GM23248 (cell line): ENCODE results near the gene ARHGAP8. TPM values are rescaled to one million over a fixed set of nuclear protein-coding genes. Genes with fewer than 3 reads are reported as not detected.

Source experiments
- DNase-seq: peaks from one replicate; pipeline ENCODE4 v3.0.0-alpha.2; 2015
- H2AFZ ChIP-seq: fragments of 200-600 bp; sonication (generic); 2 replicates; pipeline ENCODE4 v1.6.1; 2016; ENCODE audit warnings: antibody characterized with exemption
- H3F3A ChIP-seq: fragments of 200-600 bp; sonication (generic); 2 replicates; pipeline ENCODE4 v1.6.1; 2016; ENCODE audit warnings: mild to moderate bottlenecking, antibody characterized with exemption, mixed run types; ENCODE audit not compliant: insufficient read depth
- H3K27ac ChIP-seq: fragments of 200-600 bp; sonication (generic); 2 replicates; pipeline ENCODE4 v1.5.1; 2016; ENCODE audit warnings: mild to moderate bottlenecking
- H3K27me3 ChIP-seq: fragments of 200-600 bp; sonication (generic); replicated peaks from 2 replicates; pipeline ENCODE4 v1.6.1; 2016; ENCODE audit warnings: mild to moderate bottlenecking; ENCODE audit not compliant: insufficient read depth
- H3K36me3 ChIP-seq: fragments of 200-600 bp; sonication (generic); 2 replicates; pipeline ENCODE4 v1.6.1; 2016; ENCODE audit warnings: low read depth, mild to moderate bottlenecking
- H3K4me1 ChIP-seq: fragments of 200-600 bp; sonication (generic); 2 replicates; pipeline ENCODE4 v1.6.1; 2016; ENCODE audit warnings: mild to moderate bottlenecking; ENCODE audit not compliant: insufficient read depth
- H3K4me2 ChIP-seq: fragments of 200-600 bp; sonication (generic); one replicate; pipeline ENCODE4 v1.6.1; 2016; ENCODE audit warnings: mild to moderate bottlenecking; ENCODE audit not compliant: unreplicated experiment
- H3K4me3 ChIP-seq: fragments of 200-600 bp; sonication (generic); 2 replicates; pipeline ENCODE4 v1.5.1; 2016; ENCODE audit warnings: mild to moderate bottlenecking
- H3K79me2 ChIP-seq: fragments of 200-600 bp; sonication (generic); 2 replicates; pipeline ENCODE4 v1.6.1; 2016; ENCODE audit warnings: mild to moderate bottlenecking; ENCODE audit not compliant: insufficient read depth
- H3K9ac ChIP-seq: fragments of 200-600 bp; sonication (generic); 2 replicates; pipeline ENCODE4 v1.6.1; 2016; ENCODE audit warnings: mild to moderate bottlenecking
- H3K9me2 ChIP-seq: fragments of 200-600 bp; sonication (generic); 2 replicates; pipeline ENCODE4 v1.6.1; 2016; ENCODE audit warnings: mixed run types, mild to moderate bottlenecking, moderate library complexity; ENCODE audit not compliant: insufficient read depth
- H3K9me3 ChIP-seq: fragments of 200-600 bp; sonication (generic); one replicate; pipeline ENCODE4 v1.6.1; 2017; ENCODE audit warnings: low read depth
- H4K20me1 ChIP-seq: fragments of 200-600 bp; sonication (generic); 2 replicates; pipeline ENCODE4 v1.6.0; 2016; ENCODE audit not compliant: insufficient read depth
- EZH2 ChIP-seq: fragments of 200-600 bp; sonication (generic); IDR thresholded peaks from 2 replicates; pipeline ENCODE4 v1.6.1; 2018; ENCODE audit warnings: antibody characterized with exemption, mild to moderate bottlenecking; ENCODE audit not compliant: insufficient read depth, poor library complexity, severe bottlenecking
- EZH2phosphoT487 ChIP-seq: fragments of 200-600 bp; sonication (generic); IDR thresholded peaks from 2 replicates; pipeline ENCODE4 v1.6.1; 2018; ENCODE audit warnings: antibody characterized with exemption, moderate library complexity, mild to moderate bottlenecking, low read depth; ENCODE audit not compliant: insufficient read depth
- WGBS, 2 experiments: methylation state at CpG; one replicate each; pipeline ENCODE4 v1.1.6; 2015 to 2017; ENCODE audit warnings: low lambda C conversion rate in 2 of 2, low coverage in 1 of 2; ENCODE audit errors: missing lambda C conversion rate in 2 of 2; 5-methylcytosine and 5-hydroxymethylcytosine counted together
- in situ Hi-C: fragments of 300-500 bp; cut with MboI; formaldehyde crosslinking; loops from 2 replicates; pipeline ENCODE4 v1.15.0; 2020
- polyA plus RNA-seq: library from polyadenylated mRNA; unstranded; fragments of >200 nt; fragmentation: Nextera tagmentation; extraction: Ambion mirVana; gene quantifications from 2 replicates; pipeline ENCODE4 v1.2.1, GENCODE V29; 2016
- total RNA-seq: library from RNA; depleted of rRNA; stranded (reverse); fragments of >200 nt; shearing (Covaris generic); gene quantifications from 2 replicates; pipeline ENCODE4 v1.2.3, GENCODE V29; 2014

ARHGAP8 gene
- total and polyA plus RNA-seq, 2 experiments from 2014 or later = 0.54 TPM; not detected in 1

- in situ Hi-C loops = no loop called here
- peaks cover 5% of the 10 kb centered on the region; the same call in 1 of the 2 replicates for H3K27me3 ChIP-seq
- no peak for DNase-seq
- H3K9me3 ChIP-seq = no peaks in the 10 kb centered on the region
- no peak overlapping the region for H3K27ac ChIP-seq
- no peak overlapping the region for H3K4me2 ChIP-seq
- WGBS, 2 experiments = 33 to 36% methylated on average over 7 of the region's 7 CpGs
- H3F3A ChIP-seq = no peaks in the 10 kb centered on the region
- no peaks in the 10 kb centered on the region for H3K9me2 ChIP-seq
- H4K20me1 ChIP-seq = no peaks in the 10 kb centered on the region
- TF ChIP-seq EZH2 (no peak), EZH2phosphoT487 (no peak)
- no peaks in the 10 kb centered on the region for H3K4me1 ChIP-seq
- no peak overlapping the region for H3K4me3 ChIP-seq
- no peaks in the 10 kb centered on the region for H3K36me3 ChIP-seq
- no peaks in the 10 kb centered on the region for H3K79me2 ChIP-seq
- no peak overlapping the region for H3K9ac ChIP-seq
- no peak overlapping the region for H2AFZ ChIP-seq
Observed at GRCh38 chr22:44842417-44842816, 90.0 kb downstream of the ARHGAP8 start.

DNA sequence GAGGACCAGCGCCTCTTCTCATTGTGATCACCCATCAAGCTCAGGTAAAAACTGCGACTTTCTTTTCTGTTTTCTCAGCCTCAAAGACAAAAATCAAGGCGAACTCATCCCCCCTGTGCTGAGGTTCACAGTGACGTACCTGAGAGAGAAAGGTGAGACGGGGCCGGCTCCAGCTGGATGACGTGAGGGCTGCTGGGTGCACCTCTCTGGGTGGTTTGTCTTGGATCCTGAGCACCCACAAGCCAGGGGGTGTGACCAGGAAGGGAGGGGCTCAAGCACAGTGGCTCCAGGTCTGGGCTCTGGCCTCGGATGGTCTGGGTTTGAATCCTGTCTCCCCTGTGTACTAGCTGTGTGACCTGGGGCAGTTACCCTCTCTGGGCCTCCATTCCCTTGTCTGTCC, 92.8 kb downstream of the ARHGAP8 start:
- Histone ChIP-seq H3K9ac (no peak overlapping the region), H3K9me2 (no peaks in the 10 kb centered on the region), H3K9me3 (no peaks in the 10 kb centered on the region), H3K4me2 (no peak overlapping the region), H3K27ac (no peak overlapping the region), H3K79me2 (no peaks in the 10 kb centered on the region), H3K4me1 (no peaks in the 10 kb centered on the region), H3K4me3 (no peak overlapping the region), H2AFZ (no peak overlapping the region), H3K36me3 (no peaks in the 10 kb centered on the region), H4K20me1 (no peaks in the 10 kb centered on the region), H3K27me3 (no peaks in the 10 kb centered on the region), H3F3A (no peaks in the 10 kb centered on the region)
- no peak for DNase-seq
- in situ Hi-C loops = no loop called here
- 73 to 77% methylated on average over 8 of the region's 8 CpGs for WGBS, 2 experiments
- TF ChIP-seq EZH2phosphoT487 (no peak), EZH2 (no peak)

DNA sequence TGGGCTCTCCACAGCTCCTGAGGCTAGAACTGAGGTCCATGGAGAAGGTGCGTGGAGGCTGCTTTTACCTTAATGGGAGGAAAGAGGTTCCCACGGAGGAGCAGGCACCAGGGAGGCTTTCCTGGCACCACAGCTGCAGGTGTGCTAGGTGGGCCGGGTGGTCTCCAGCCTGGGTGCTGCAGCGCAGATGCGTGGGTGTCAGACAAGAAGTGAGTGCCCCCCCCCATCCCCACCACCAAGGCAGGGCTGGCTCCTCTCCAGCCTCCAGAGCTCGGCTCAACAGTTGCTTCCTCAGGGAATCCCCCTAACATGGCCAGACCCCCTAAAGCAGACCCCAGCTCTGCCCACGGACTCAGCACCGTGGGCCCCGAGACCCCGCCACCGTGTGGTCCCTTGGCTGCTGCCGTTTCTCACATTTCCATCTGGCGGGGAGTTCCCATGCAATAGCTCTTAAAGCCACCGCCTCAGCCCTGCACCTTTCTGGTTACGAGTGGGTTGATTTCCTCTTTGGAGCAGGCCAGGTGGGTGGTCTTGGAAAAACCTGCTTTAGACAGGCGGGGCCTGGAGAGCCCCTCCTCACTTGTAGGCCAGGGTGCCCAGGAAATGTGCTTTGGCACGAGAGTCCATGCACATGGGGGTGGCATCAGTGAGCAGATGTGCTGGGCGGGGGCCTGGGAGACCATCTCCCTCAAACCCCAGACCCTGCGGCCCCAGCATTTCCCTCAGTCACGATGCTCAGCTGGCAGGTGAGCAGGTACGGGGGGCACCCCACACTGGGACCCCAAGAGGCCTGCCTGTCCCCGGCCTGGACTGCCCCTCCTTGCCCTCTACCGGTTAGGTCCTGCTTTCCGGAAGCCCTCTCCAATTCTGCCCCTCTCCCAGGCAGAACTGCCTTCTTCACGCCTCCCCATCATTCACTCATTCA, 93.7 kb downstream of the ARHGAP8 start:
- Histone ChIP-seq H3K9ac (no peak overlapping the region), H3K27ac (no peak overlapping the region), H3K4me2 (no peak overlapping the region), H3K4me1 (no peaks in the 10 kb centered on the region), H3K36me3 (no peaks in the 10 kb centered on the region), H3K27me3 (no peaks in the 10 kb centered on the region), H3F3A (no peaks in the 10 kb centered on the region), H3K9me2 (no peaks in the 10 kb centered on the region), H3K4me3 (no peak overlapping the region), H3K9me3 (no peaks in the 10 kb centered on the region), H4K20me1 (no peaks in the 10 kb centered on the region), H2AFZ (no peak overlapping the region), H3K79me2 (no peaks in the 10 kb centered on the region)
- in situ Hi-C loops = no loop called here
- 66 to 69% methylated on average over 19 to 23 of the region's 25 CpGs for WGBS, 2 experiments
- TF ChIP-seq EZH2 (no peak), EZH2phosphoT487 (no peak)
- DNase-seq = no peak

GRCh38 chr22:44846726-44847275, 94.4 kb downstream of the ARHGAP8 start:
- H3K4me3 ChIP-seq = no peak overlapping the region
- no peaks in the 10 kb centered on the region for H3K36me3 ChIP-seq
- no peak overlapping the region for H3K9ac ChIP-seq
- no peaks in the 10 kb centered on the region for H4K20me1 ChIP-seq
- no peaks in the 10 kb centered on the region for H3K9me3 ChIP-seq
- WGBS, 2 experiments = 65 to 67% methylated on average over 15 to 16 of the region's 16 CpGs
- no peaks in the 10 kb centered on the region for H3F3A ChIP-seq
- H3K79me2 ChIP-seq = no peaks in the 10 kb centered on the region
- in situ Hi-C loops = no loop called here
- H2AFZ ChIP-seq = no peak overlapping the region
- H3K9me2 ChIP-seq = no peaks in the 10 kb centered on the region
- H3K27me3 ChIP-seq = no peaks in the 10 kb centered on the region
- no peak for TF ChIP-seq EZH2
- no peak for TF ChIP-seq EZH2phosphoT487
- DNase-seq = no peak
- no peak overlapping the region for H3K27ac ChIP-seq
- no peak overlapping the region for H3K4me2 ChIP-seq
- H3K4me1 ChIP-seq = no peaks in the 10 kb centered on the region
